ENCODE measurements around the gene BMPR2.
A peak's percentile ranks its signal among the peaks of the same experiment; 100 is the strongest.
"Not testable (repeated sequence)": the region's sequence is repeated elsewhere in the genome, so short reads cannot be mapped to it uniquely, and the experiment has no call there.

BMPR2 gene

GRCh38 chr2:202545523-202545922 lies 169.4 kb downstream of the BMPR2 start:
- no peak for DNase-seq

- no peak for DNase-seq
These were observed 169.8 kb downstream of the BMPR2 start for GRCh38 chr2:202545931-202546330.

GRCh38 chr2:202546499-202547141 lies 170.5 kb downstream of the BMPR2 start:
- not testable (repeated sequence) for DNase-seq

- DNase-seq: no peak
These were observed 172.1 kb downstream of the BMPR2 start for GRCh38 chr2:202548240-202548639.

GRCh38 chr2:202551000-202551399 lies 174.9 kb downstream of the BMPR2 start:
- DNase-seq: not testable (repeated sequence)

GRCh38 chr2:202555356-202555755 lies 179.2 kb downstream of the BMPR2 start:
- no peak for DNase-seq

- DNase-seq: no peak
These were observed 184.1 kb downstream of the BMPR2 start for GRCh38 chr2:202560200-202560599.

GRCh38 chr2:202564226-202564625 lies 188.1 kb downstream of the BMPR2 start:
- no peak for DNase-seq

- DNase-seq: no peak
These were observed 190.2 kb downstream of the BMPR2 start for GRCh38 chr2:202566286-202566685.

GRCh38 chr2:202574541-202574940 lies 198.4 kb downstream of the BMPR2 start:
- no peak for DNase-seq

- not testable (repeated sequence) for DNase-seq
These were observed 199.1 kb downstream of the BMPR2 start for GRCh38 chr2:202575194-202575593.

GRCh38 chr2:202577250-202578183 lies 201.4 kb downstream of the BMPR2 start:
- DNase-seq: no peak

- not testable (repeated sequence) for DNase-seq
These were observed 206.7 kb downstream of the BMPR2 start for GRCh38 chr2:202582846-202583245.

- DNase-seq: no peak
These were observed 207.6 kb downstream of the BMPR2 start for GRCh38 chr2:202583709-202584219.

GRCh38 chr2:202588647-202589581 lies 212.8 kb downstream of the BMPR2 start:
- peak; percentile 81 for DNase-seq

GRCh38 chr2:202589582-202589949 lies 213.4 kb downstream of the BMPR2 start:
- no peak for DNase-seq

- no peak for DNase-seq
These were observed 216.4 kb downstream of the BMPR2 start for GRCh38 chr2:202592566-202592965.

GRCh38 chr2:202599105-202599504 lies 223.0 kb downstream of the BMPR2 start:
- no peak for DNase-seq

- DNase-seq: no peak
These were observed 223.8 kb downstream of the BMPR2 start for GRCh38 chr2:202599911-202600310.

GRCh38 chr2:202604699-202605098 lies 228.6 kb downstream of the BMPR2 start:
- no peak for DNase-seq

GRCh38 chr2:202605174-202605573 lies 229.0 kb downstream of the BMPR2 start:
- no peak for DNase-seq

GRCh38 chr2:202608142-202608852 lies 232.2 kb downstream of the BMPR2 start:
- DNase-seq: no peak

Data from activated CD8-positive, alpha-beta memory T cell treated with anti-CD3 and anti-CD28 coated beads for 24 hours (primary cell).